ENCODE measurements around the gene ENTPD1. TPM values are rescaled to one million over a fixed set of nuclear protein-coding genes. Genes with fewer than 3 reads are reported as not detected.
A peak's percentile ranks its signal among the peaks of the same experiment; 100 is the strongest.

ENTPD1 gene
- total and polyA plus RNA-seq, 9 of the 15 experiments (the other 6 are each of a cell fraction or from before 2014, with no cell fraction given): 0.07 to 1.5 (median 0.37) TPM

DNA sequence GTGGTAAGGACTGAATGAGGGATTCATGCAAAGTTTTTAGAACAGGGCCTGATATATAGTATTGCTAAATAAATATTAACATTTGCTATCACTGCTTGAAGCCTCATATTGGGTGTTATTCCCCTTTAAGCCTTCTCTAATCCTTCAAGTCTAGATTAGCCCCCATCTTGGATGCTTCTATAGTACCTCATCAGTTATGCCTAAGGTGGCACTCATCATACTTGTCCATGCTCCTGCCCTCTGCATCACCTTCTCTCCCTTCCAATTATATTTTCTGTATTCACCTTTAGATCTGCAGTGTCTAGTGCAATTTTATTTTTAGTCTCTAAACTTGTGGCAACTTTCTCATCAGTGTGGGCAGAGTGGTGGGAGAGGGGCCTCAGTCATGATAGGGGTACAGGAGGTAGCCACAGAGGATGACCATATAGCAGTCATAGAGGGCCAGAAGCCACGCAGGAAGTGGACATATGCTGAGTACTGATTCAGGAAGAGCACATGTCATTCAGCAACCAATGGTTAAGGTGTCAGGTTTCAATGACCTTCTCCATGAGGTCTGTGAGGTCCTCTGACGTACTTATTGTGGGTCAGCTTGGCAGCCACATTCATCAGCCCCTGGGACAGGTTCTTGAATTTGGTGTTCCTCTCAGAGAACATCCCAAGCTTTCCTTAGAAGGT, 2.5 kb downstream of the ENTPD1 start (continued):
- TF ChIP-seq GTF2B (IDR thresholded peaks at IDR 0.05; ENCODE audit: extremely low read depth, insufficient read length) (no peak), ZBTB12 (CRISPR knock-in tag; IDR thresholded peaks at IDR 0.05) (peak; percentile 41; the same call in 1 of the 2 replicates), POLR3G (IDR thresholded peaks at IDR 0.05; ENCODE audit: extremely low read depth, insufficient read length, insufficient replicate concordance) (no peak), NR2C2 (CRISPR knock-in tag; IDR thresholded peaks at IDR 0.05) (no peak), NR2C2 (tag; IDR thresholded peaks at IDR 0.05) (peak; percentile 45; the same call in 1 of the 2 replicates), ETS2 (tag; IDR thresholded peaks at IDR 0.05; ENCODE audit: borderline replicate concordance, poor library complexity, severe bottlenecking) (no peak), ATF7 (IDR thresholded peaks at IDR 0.05) (0 out of 2 replicates have a peak, but pooled peaks have one; percentile 24), CBX3 (IDR thresholded peaks at IDR 0.05; ENCODE audit: borderline replicate concordance in 1 of 2, low read length in 2 of 2) (peak in 1 of 2 experiments; percentile 38; a peak in 1 of 3 replicates), ETV1 (tag; conservative IDR thresholded peaks at IDR 0.05; ENCODE audit: low read depth) (peak; percentile 31; the same call in 1 of the 2 replicates), PKNOX1 (IDR thresholded peaks at IDR 0.05) (peak; percentile 49), EP400 (IDR thresholded peaks at IDR 0.05) (peak; percentile 37; the same call in 1 of the 2 replicates), GABPA (tag; conservative IDR thresholded peaks at IDR 0.05; ENCODE audit: low read depth) (peak; percentile 47; the same call in 1 of the 2 replicates), NR2C1 (IDR thresholded peaks at IDR 0.05) (0 out of 2 replicates have a peak, but pooled peaks have one; percentile 15), NR2C1 (tag; IDR thresholded peaks at IDR 0.05) (peak; percentile 39; the same call in 1 of the 2 replicates), CREB1 (IDR thresholded peaks at IDR 0.05) (peak; percentile 42; the same call in 1 of the 2 replicates), CREB1 (CRISPR knock-in tag; IDR thresholded peaks at IDR 0.05) (peak; percentile 42; the same call in 1 of the 2 replicates), MEIS2 (IDR thresholded peaks at IDR 0.05; ENCODE audit: partially characterized antibody) (peak; percentile 78), CREM (IDR thresholded peaks at IDR 0.05; ENCODE audit: low read depth) (peak; percentile 81)
- TF ChIP-seq, protein P1, sequence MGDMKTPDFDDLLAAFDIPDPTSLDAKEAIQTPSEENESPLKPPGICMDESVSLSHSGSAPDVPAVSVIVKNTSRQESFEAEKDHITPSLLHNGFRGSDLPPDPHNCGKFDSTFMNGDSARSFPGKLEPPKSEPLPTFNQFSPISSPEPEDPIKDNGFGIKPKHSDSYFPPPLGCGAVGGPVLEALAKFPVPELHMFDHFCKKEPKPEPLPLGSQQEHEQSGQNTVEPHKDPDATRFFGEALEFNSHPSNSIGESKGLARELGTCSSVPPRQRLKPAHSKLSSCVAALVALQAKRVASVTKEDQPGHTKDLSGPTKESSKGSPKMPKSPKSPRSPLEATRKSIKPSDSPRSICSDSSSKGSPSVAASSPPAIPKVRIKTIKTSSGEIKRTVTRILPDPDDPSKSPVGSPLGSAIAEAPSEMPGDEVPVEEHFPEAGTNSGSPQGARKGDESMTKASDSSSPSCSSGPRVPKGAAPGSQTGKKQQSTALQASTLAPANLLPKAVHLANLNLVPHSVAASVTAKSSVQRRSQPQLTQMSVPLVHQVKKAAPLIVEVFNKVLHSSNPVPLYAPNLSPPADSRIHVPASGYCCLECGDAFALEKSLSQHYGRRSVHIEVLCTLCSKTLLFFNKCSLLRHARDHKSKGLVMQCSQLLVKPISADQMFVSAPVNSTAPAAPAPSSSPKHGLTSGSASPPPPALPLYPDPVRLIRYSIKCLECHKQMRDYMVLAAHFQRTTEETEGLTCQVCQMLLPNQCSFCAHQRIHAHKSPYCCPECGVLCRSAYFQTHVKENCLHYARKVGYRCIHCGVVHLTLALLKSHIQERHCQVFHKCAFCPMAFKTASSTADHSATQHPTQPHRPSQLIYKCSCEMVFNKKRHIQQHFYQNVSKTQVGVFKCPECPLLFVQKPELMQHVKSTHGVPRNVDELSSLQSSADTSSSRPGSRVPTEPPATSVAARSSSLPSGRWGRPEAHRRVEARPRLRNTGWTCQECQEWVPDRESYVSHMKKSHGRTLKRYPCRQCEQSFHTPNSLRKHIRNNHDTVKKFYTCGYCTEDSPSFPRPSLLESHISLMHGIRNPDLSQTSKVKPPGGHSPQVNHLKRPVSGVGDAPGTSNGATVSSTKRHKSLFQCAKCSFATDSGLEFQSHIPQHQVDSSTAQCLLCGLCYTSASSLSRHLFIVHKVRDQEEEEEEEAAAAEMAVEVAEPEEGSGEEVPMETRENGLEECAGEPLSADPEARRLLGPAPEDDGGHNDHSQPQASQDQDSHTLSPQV (IDR thresholded peaks at IDR 0.05): 0 out of 2 replicates have a peak, but pooled peaks have one; percentile 20

Measured in K562 (cell line).